ENCODE results near the gene LCNL1. TPM values are rescaled to one million over a fixed set of nuclear protein-coding genes. Genes with fewer than 3 reads are reported as not detected.
A peak's percentile ranks its signal among the peaks of the same experiment; 100 is the strongest.

Gene LCNL1
- total RNA-seq, 1 donor from 2014 or later = 0.82 TPM

GRCh38 chr9:136946228-136947027 is 36.4 kb upstream of the LCNL1 start:
- FAIRE-seq (no peak), DNase-seq (ENCODE audit: low spot score in 2 of 2) (no peak)

GRCh38 chr9:136947028-136947891 is 35.5 kb upstream of the LCNL1 start:
- DNase-seq (ENCODE audit: low spot score in 2 of 2) = peak in 1 of 2 donors; percentile 59

GRCh38 chr9:136947955-136948510 is 34.8 kb upstream of the LCNL1 start:
- DNase-seq (ENCODE audit: low spot score in 2 of 2) (peak in 1 of 2 donors; percentile 78), FAIRE-seq (no peak)

More at GRCh38 chr9:136947028-136947891, 35.5 kb upstream of the LCNL1 start:
- FAIRE-seq = no peak

- FAIRE-seq (no peak), DNase-seq (ENCODE audit: low spot score in 2 of 2) (no peak)
Measured at GRCh38 chr9:136949239-136949816, 33.5 kb upstream of the LCNL1 start.

GRCh38 chr9:136949817-136950655 is 32.8 kb upstream of the LCNL1 start:
- DNase-seq (ENCODE audit: low spot score in 2 of 2) = peak; percentile 99
- FAIRE-seq = no peak

GRCh38 chr9:136950656-136951276 is 32.0 kb upstream of the LCNL1 start:
- FAIRE-seq (no peak), DNase-seq (ENCODE audit: low spot score in 2 of 2) (no peak)

- DNase-seq (ENCODE audit: low spot score in 2 of 2) (no peak), FAIRE-seq (no peak)
Measured at GRCh38 chr9:136951541-136952320, 31.1 kb upstream of the LCNL1 start, which contains the start of gene LCN12. Gene LCN12, plus strand, starts transcription at chr9:136952273. Its CDS starts 55 bp downstream, at chr9:136952328.

- DNase-seq (ENCODE audit: low spot score in 2 of 2) (no peak), FAIRE-seq (no peak)
Measured at GRCh38 chr9:136952321-136952850, 30.4 kb upstream of the LCNL1 start.

- no peak for FAIRE-seq
- DNase-seq (ENCODE audit: low spot score in 2 of 2) = no peak
Measured at GRCh38 chr9:136952876-136953770, 29.7 kb upstream of the LCNL1 start.

GRCh38 chr9:136953771-136954269 is 29.0 kb upstream of the LCNL1 start:
- FAIRE-seq (no peak), DNase-seq (ENCODE audit: low spot score in 2 of 2) (no peak)

GRCh38 chr9:136954270-136955083 is 28.3 kb upstream of the LCNL1 start:
- no peak for FAIRE-seq

GRCh38 chr9:136955202-136955942 is 27.4 kb upstream of the LCNL1 start:
- DNase-seq (ENCODE audit: low spot score in 2 of 2) (no peak), FAIRE-seq (no peak)

More at GRCh38 chr9:136954270-136955083, 28.3 kb upstream of the LCNL1 start:
- no peak for DNase-seq (ENCODE audit: low spot score in 2 of 2)

- FAIRE-seq (no peak), DNase-seq (ENCODE audit: low spot score in 2 of 2) (no peak)
Measured at GRCh38 chr9:136955943-136956335, 26.9 kb upstream of the LCNL1 start.

GRCh38 chr9:136956604-136957003 is 26.2 kb upstream of the LCNL1 start:
- FAIRE-seq = no peak
- no peak for DNase-seq (ENCODE audit: low spot score in 2 of 2)

- DNase-seq (ENCODE audit: low spot score in 2 of 2) (no peak), FAIRE-seq (no peak)
Measured at GRCh38 chr9:136957461-136957860, 25.3 kb upstream of the LCNL1 start.
